Measurements from ENCODE around the gene TRAPPC8.

GRCh38 chr18:31990823-31991222, 47.9 kb upstream of the TRAPPC8 start:
- TF ChIP-seq CTCF (IDR thresholded peaks at IDR 0.05; ENCODE audit: low read length), result no peak
- no peak for TF ChIP-seq EZH2 (IDR thresholded peaks at IDR 0.05; ENCODE audit: borderline replicate concordance, low read length)
